K562 (cell line): ENCODE measurements around the gene FAM111B. TPM values are rescaled to one million over a fixed set of nuclear protein-coding genes. Genes with fewer than 3 reads are reported as not detected.

Experiments used
- ATAC-seq: fragments of 200-7000 bp; cut with Tn5 transposase; 3 replicates; pipeline ENCODE4 v1.9.1; 2020; ENCODE audit warnings: moderate library complexity
- BruUV-seq: library from RNA; stranded (reverse); fragments of 400-500 nt; replicated peaks from 2 replicates; lab custom pipeline; 2021; lab: Mats Ljungman, UMichigan
- CTCF ChIA-PET: fragments of 300-600 bp; formaldehyde crosslinking; extraction: SDS; loops from one replicate; lab custom pipeline; 2021; ENCODE audit warnings: low intra/inter-chr PET ratio; lab: Yijun Ruan, JAX
- POLR2A ChIA-PET: fragments of 300-600, 350-650 bp; sonication (Branson Sonifier 250); formaldehyde crosslinking; extraction: SDS; loops from one replicate; lab custom pipeline; 2021; ENCODE audit warnings: antibody characterized with exemption, inconsistent platforms; lab: Yijun Ruan, JAX
- DNase-seq, 4 experiments: peaks; one replicate each; pipeline versions ENCODE4 v3.0.0 to v3.0.0-alpha.2; 2011 to 2018; ENCODE audit warnings: low spot score in 3 of 4, mixed read lengths in 3 of 4; ENCODE audit errors: extremely low read depth in 1 of 4
- FAIRE-seq: peaks from 2 replicates; lab custom pipeline; 2011; peaks lifted over from hg19 to GRCh38; lab: Jason Lieb, UNC
- H2AFZ ChIP-seq: 2 replicates; pipeline ENCODE4 v1.6.0; 2011; ENCODE audit warnings: low read depth, low read length, control low read depth, inconsistent platforms
- H3K27ac ChIP-seq: fragments of 200-600 bp; 3 replicates; pipeline ENCODE4 v1.8.0; 2011; ENCODE audit warnings: low read depth, mild to moderate bottlenecking, control low read depth, inconsistent platforms, low read length, moderate library complexity, mixed read lengths; ENCODE audit errors: extremely low read depth
- H3K27me3 ChIP-seq, 2 experiments: fragments of 300-600 bp in 1 of 2; 2 replicates in 1 of 2; 3 replicates in 1 of 2; pipeline versions ENCODE4 v1.6.0 to v1.8.0; 2011; ENCODE audit warnings: inconsistent platforms in 2 of 2, low read length in 2 of 2, mild to moderate bottlenecking in 1 of 2, mixed read lengths in 1 of 2, moderate library complexity in 1 of 2; ENCODE audit not compliant: control insufficient read depth in 2 of 2, insufficient read depth in 2 of 2
- H3K36me3 ChIP-seq: fragments of 300-600 bp; 3 replicates; pipeline ENCODE4 v1.8.0; 2011; ENCODE audit warnings: mild to moderate bottlenecking, low read length, inconsistent platforms; ENCODE audit not compliant: control insufficient read depth, insufficient read depth
- H3K4me1 ChIP-seq, 2 experiments: fragments of 200-600 bp in 1 of 2; replicated peaks in 1 of 2; 2 replicates in 1 of 2; 3 replicates in 1 of 2; pipeline versions ENCODE4 v1.5.1 to v1.8.0; 2011; ENCODE audit warnings: inconsistent platforms in 2 of 2, low read length in 2 of 2, mild to moderate bottlenecking in 1 of 2, mixed read lengths in 1 of 2, moderate library complexity in 1 of 2; ENCODE audit not compliant: control insufficient read depth in 2 of 2, insufficient read depth in 2 of 2
- H3K4me2 ChIP-seq: 2 replicates; pipeline ENCODE4 v1.6.1; 2011; ENCODE audit warnings: low read length, control low read depth, inconsistent platforms, mixed read lengths; ENCODE audit not compliant: insufficient read depth
- H3K4me3 ChIP-seq: fragments of 200-600 bp; sonication (generic), shearing (Covaris generic); 2 replicates; pipeline ENCODE4 v1.5.1; 2016; ENCODE audit warnings: control low read depth, inconsistent platforms
- H3K79me2 ChIP-seq: fragments of 200-600 bp; 3 replicates; pipeline ENCODE4 v1.8.0; 2011; ENCODE audit warnings: low read length, inconsistent platforms; ENCODE audit not compliant: control insufficient read depth, insufficient read depth
- H3K9ac ChIP-seq, 2 experiments: 2 replicates each; pipeline versions ENCODE4 v1.6.0 to v1.6.1; 2011; ENCODE audit warnings: low read depth in 2 of 2, low read length in 2 of 2, control low read depth in 1 of 2, inconsistent platforms in 1 of 2, mild to moderate bottlenecking in 1 of 2, mixed read lengths in 1 of 2; ENCODE audit not compliant: insufficient read depth in 1 of 2
- H3K9me1 ChIP-seq: one replicate; pipeline ENCODE4 v1.6.0; 2011; ENCODE audit warnings: inconsistent platforms, mild to moderate bottlenecking, low read length, moderate library complexity; ENCODE audit not compliant: control insufficient read depth, insufficient read depth
- H3K9me3 ChIP-seq: replicated peaks from 2 replicates; pipeline ENCODE4 v1.5.1; 2011; ENCODE audit warnings: low read depth, low read length, inconsistent platforms; ENCODE audit not compliant: control insufficient read depth, insufficient read depth
- H4K20me1 ChIP-seq: replicated peaks from 2 replicates; pipeline ENCODE4 v1.6.1; 2011; ENCODE audit warnings: low read length, inconsistent platforms, mixed read lengths; ENCODE audit not compliant: control insufficient read depth, insufficient read depth
- ATF1 ChIP-seq, 2 experiments: fragments of 450-650 bp in 1 of 2; IDR thresholded peaks; 2 replicates each; pipeline ENCODE4 v1.6.1; 2016; ENCODE audit warnings: missing compliant biosample characterization in 1 of 2, missing genetic modification characterization in 1 of 2
- CCNT2 ChIP-seq: IDR thresholded peaks from 2 replicates; pipeline ENCODE4 v1.6.1; 2011; ENCODE audit warnings: borderline replicate concordance, low read depth, mild to moderate bottlenecking, moderate library complexity, mixed read lengths, low read length; ENCODE audit not compliant: insufficient read length; ENCODE audit errors: extremely low read depth
- ETV5 ChIP-seq: sonication (generic); formaldehyde crosslinking; IDR thresholded peaks from 2 replicates; pipeline ENCODE4 v1.4.0; 2020; ENCODE audit warnings: low read depth, mild to moderate bottlenecking, missing genetic modification reagents
- HDAC2 ChIP-seq: fragments of 450-650 bp; IDR thresholded peaks from 2 replicates; pipeline ENCODE4 v1.6.1; 2016; ENCODE audit warnings: mild to moderate bottlenecking
- HDGF ChIP-seq: fragments of 450-650 bp; IDR thresholded peaks from 2 replicates; pipeline ENCODE4 v1.6.1; 2016
- KLF13 ChIP-seq: fragments of 450-650 bp; IDR thresholded peaks from 2 replicates; pipeline ENCODE4 v1.6.1; 2016; ENCODE audit warnings: missing genetic modification characterization, low read depth, mild to moderate bottlenecking, missing compliant biosample characterization, moderate library complexity, borderline replicate concordance
- L3MBTL2 ChIP-seq: fragments of 450-650 bp; IDR thresholded peaks from 2 replicates; pipeline ENCODE4 v1.6.1; 2016; ENCODE audit warnings: mild to moderate bottlenecking, moderate library complexity
- MAZ ChIP-seq, 2 experiments: fragments of 450-650 bp in 1 of 2; sonication (generic) in 1 of 2; formaldehyde crosslinking; IDR thresholded peaks in 1 of 2; conservative IDR thresholded peaks in 1 of 2; 2 replicates each; pipeline versions ENCODE4 v1.4.0 to v1.5.0; 2020; ENCODE audit warnings: mild to moderate bottlenecking in 1 of 2, missing genetic modification reagents in 1 of 2
- MTA2 ChIP-seq: fragments of 450-650 bp; IDR thresholded peaks from 2 replicates; pipeline ENCODE4 v1.6.1; 2016; ENCODE audit warnings: low read depth
- NFIX ChIP-seq: fragments of 250-450 bp; sonication (Bioruptor Pico); IDR thresholded peaks from 2 replicates; pipeline ENCODE4 v1.4.0; 2020; ENCODE audit warnings: low read depth, mild to moderate bottlenecking, moderate library complexity
- RBBP5 ChIP-seq: fragments of 200-600 bp; sonication (generic); IDR thresholded peaks from 2 replicates; pipeline ENCODE4 v1.6.1; 2012; ENCODE audit warnings: borderline replicate concordance, mild to moderate bottlenecking, low read length, control low read depth, inconsistent platforms; ENCODE audit not compliant: insufficient read depth, poor library complexity, severe bottlenecking
- SMAD2 ChIP-seq: fragments of 150-350 bp; IDR thresholded peaks from 2 replicates; pipeline ENCODE4 v1.6.1; 2014; ENCODE audit warnings: low read depth, mild to moderate bottlenecking, low read length
- SMARCB1 ChIP-seq: IDR thresholded peaks from 2 replicates; pipeline ENCODE4 v1.6.1; 2011; ENCODE audit warnings: improper control_type of control experiment, low read depth; ENCODE audit not compliant: insufficient read length
- TEAD2 ChIP-seq: fragments of 450-650 bp; IDR thresholded peaks from 2 replicates; pipeline ENCODE4 v1.6.1; 2016; ENCODE audit warnings: missing genetic modification characterization, control low read depth, missing compliant biosample characterization
- ZNF347 ChIP-seq: fragments of 450-650 bp; formaldehyde crosslinking; IDR thresholded peaks from 2 replicates; pipeline ENCODE4 v1.4.0; 2020; ENCODE audit warnings: low read depth, mild to moderate bottlenecking, moderate library complexity
- ZNF785 ChIP-seq: fragments of 250-450 bp; sonication (Bioruptor Pico); IDR thresholded peaks from 2 replicates; pipeline ENCODE4 v1.4.0; 2020; ENCODE audit warnings: mild to moderate bottlenecking
- WGBS: fragments of 100-300 bp; shearing (Covaris generic); methylation state at CpG from one replicate; pipeline ENCODE4 v1.1.6; 2016; ENCODE audit warnings: low coverage, mixed read lengths; ENCODE audit not compliant: insufficient coverage; ENCODE audit errors: missing lambda C conversion rate; 5-methylcytosine and 5-hydroxymethylcytosine counted together
- in situ Hi-C: fragments of 300-500 bp; cut with MboI; formaldehyde crosslinking; loops from 4 replicates; pipeline ENCODE4 v1.15.0; 2018; ENCODE audit warnings: inconsistent platforms, mixed read lengths
- intact Hi-C: fragments of 100-400 bp; cut with micrococcal nuclease; formaldehyde crosslinking; loops from 2 replicates; pipeline ENCODE4 v1.14.2; 2022
- polyA plus RNA-seq, 8 experiments: library from polyadenylated mRNA; depleted of rRNA in 4 of 8; stranded (reverse) in 5 of 8; unstranded in 3 of 8; fragments of >200 nt; fragmentation: Nextera tagmentation in 2 of 8; fragmentation: Illumina TruSeq in 1 of 8; extraction: Ambion mirVana in 2 of 8; extraction: Trizol in 1 of 8; gene quantifications; 2 replicates each; pipeline versions ENCODE4 v1.2.1 to v1.2.3, GENCODE V29; 2011 to 2014; ENCODE audit warnings: inconsistent platforms in 1 of 8, missing spikeins in 1 of 8
- total RNA-seq, 7 experiments: library from RNA; depleted of rRNA in 6 of 7; stranded (reverse); fragments of >200 nt in 6 of 7; fragmentation: Illumina TruSeq in 2 of 7; extraction: Trizol in 2 of 7; gene quantifications; 2 replicates each; pipeline versions ENCODE4 v1.2.1 to v1.2.3, GENCODE V29; 2011 to 2021; ENCODE audit warnings: low replicate concordance in 1 of 7

Gene FAM111B
- total and polyA plus RNA-seq, 9 of the 15 experiments (the other 6 are each of a cell fraction or from before 2014, with no cell fraction given): 0.01 to 0.33 (median 0.06) TPM; not detected in 5

DNA sequence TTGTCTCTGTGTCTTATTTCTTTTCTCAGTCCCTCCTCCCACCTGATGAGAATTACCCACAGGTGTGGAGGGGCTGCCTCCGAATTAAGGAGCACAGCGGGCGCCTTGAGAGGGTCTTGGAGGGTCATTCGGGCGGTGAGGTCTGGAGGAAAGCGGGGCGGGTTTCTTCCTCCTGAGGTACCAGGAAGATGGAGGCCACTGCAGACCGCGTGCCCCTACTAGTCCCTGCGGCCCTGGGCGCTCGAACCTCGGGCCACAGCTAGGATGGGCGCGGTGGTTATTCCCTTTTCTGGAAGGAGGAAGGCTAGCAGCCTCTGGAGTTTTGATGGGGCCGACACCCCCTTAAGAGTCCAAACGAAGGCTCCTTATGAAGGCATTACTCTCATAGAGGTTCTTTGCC, 30.2 kb downstream of the FAM111B start:
- no peak overlapping the region for H3K4me3 ChIP-seq
- 45% methylated on average over 17 of the region's 17 CpGs for WGBS

More for the DNA sequence above, 30.2 kb downstream of the FAM111B start:
- Histone ChIP-seq H3K36me3 (no peaks in the 10 kb centered on the region), H3K27me3 (no peaks in the 10 kb centered on the region), H3K4me1 (peaks cover 2 to 3% of the 10 kb centered on the region in 2 experiments; a peak in 3 of 5 replicates), H4K20me1 (no peaks in the 10 kb centered on the region), H3K4me2 (no peak overlapping the region), H3K79me2 (no peaks in the 10 kb centered on the region), H3K9me3 (no peaks in the 10 kb centered on the region), H3K9ac (no peak overlapping the region), H3K9me1 (no peaks in the 10 kb centered on the region), H2AFZ (no peak overlapping the region), H3K27ac (no peak overlapping the region)
- ATAC-seq (no peak), FAIRE-seq (no peak), DNase-seq (no peak)
- no TSS peak for BruUV-seq
- ChIA-PET POLR2A (no interaction called here), CTCF (interaction anchor here (2.1 kb wide), 1 partner anchor 84 kb away, joined by 8 read pairs; no protein-coding TSS in a partner anchor)
- no peak for TF ChIP-seq KLF13 (tag)
- no peak for TF ChIP-seq HDGF
- TF ChIP-seq ETV5 (CRISPR knock-in tag): no peak
- TF ChIP-seq NFIX (CRISPR knock-in tag): no peak
- TF ChIP-seq L3MBTL2: no peak
- TF ChIP-seq TEAD2 (tag): no peak
- TF ChIP-seq SMAD2: no peak
- TF ChIP-seq MTA2: no peak
- TF ChIP-seq RBBP5: no peak
- no peak for TF ChIP-seq ATF1 (CRISPR knock-in tag; IDR thresholded peaks at IDR 0.05)
- TF ChIP-seq ATF1 (tag; IDR thresholded peaks at IDR 0.05): no peak
- TF ChIP-seq SMARCB1: no peak
- TF ChIP-seq CCNT2: no peak
- no peak for TF ChIP-seq MAZ (CRISPR knock-in tag; conservative IDR thresholded peaks at IDR 0.05 in 1 of 2, IDR thresholded peaks at IDR 0.05 in 1 of 2)
- TF ChIP-seq ZNF347: no peak
- TF ChIP-seq ZNF785 (CRISPR knock-in tag): no peak
- no peak for TF ChIP-seq HDAC2
- intact Hi-C loops: loop anchor here (2.0 kb wide), 1 partner anchor 178 kb away; no protein-coding TSS in a partner anchor
- in situ Hi-C loops: loop anchor here (25.0 kb wide), 1 partner anchor 500 kb away; no protein-coding TSS in a partner anchor
